WERI-Rb-1 (cell line): Measurements from ENCODE around the gene SH3RF3.

Source experiments
- DNase-seq: peaks from one replicate; pipeline ENCODE4 v3.0.0-alpha.2; 2020
- H3K27ac ChIP-seq: fragments of 250-450 bp; sonication (Bioruptor Pico); 2 replicates; pipeline ENCODE4 v1.5.1; 2020; ENCODE audit warnings: mild to moderate bottlenecking, moderate library complexity
- H3K27me3 ChIP-seq: fragments of 250-450 bp; sonication (Bioruptor Pico); 2 replicates; pipeline ENCODE4 v1.5.1; 2021; ENCODE audit warnings: mild to moderate bottlenecking, low read depth, moderate library complexity; ENCODE audit not compliant: insufficient read depth, severe bottlenecking
- H3K36me3 ChIP-seq: fragments of 250-450 bp; sonication (Bioruptor Pico); 2 replicates; pipeline ENCODE4 v1.5.1; 2020; ENCODE audit warnings: mild to moderate bottlenecking, moderate library complexity
- H3K4me3 ChIP-seq: 2 replicates; pipeline ENCODE4 v1.5.1; 2011; ENCODE audit warnings: low read depth, mild to moderate bottlenecking, control low read depth, low read length
- H3K9me3 ChIP-seq: fragments of 250-450 bp; sonication (Bioruptor Pico); 2 replicates; pipeline ENCODE4 v1.5.1; 2021; ENCODE audit warnings: mild to moderate bottlenecking, moderate library complexity; ENCODE audit not compliant: severe bottlenecking
- TF ChIP-seq, protein P1 (sequence below): IDR thresholded peaks from 2 replicates; pipeline ENCODE4 v1.5.1; 2011; ENCODE audit warnings: low read depth, mild to moderate bottlenecking, control low read depth, inconsistent platforms, low read length

The SH3RF3 gene

DNA sequence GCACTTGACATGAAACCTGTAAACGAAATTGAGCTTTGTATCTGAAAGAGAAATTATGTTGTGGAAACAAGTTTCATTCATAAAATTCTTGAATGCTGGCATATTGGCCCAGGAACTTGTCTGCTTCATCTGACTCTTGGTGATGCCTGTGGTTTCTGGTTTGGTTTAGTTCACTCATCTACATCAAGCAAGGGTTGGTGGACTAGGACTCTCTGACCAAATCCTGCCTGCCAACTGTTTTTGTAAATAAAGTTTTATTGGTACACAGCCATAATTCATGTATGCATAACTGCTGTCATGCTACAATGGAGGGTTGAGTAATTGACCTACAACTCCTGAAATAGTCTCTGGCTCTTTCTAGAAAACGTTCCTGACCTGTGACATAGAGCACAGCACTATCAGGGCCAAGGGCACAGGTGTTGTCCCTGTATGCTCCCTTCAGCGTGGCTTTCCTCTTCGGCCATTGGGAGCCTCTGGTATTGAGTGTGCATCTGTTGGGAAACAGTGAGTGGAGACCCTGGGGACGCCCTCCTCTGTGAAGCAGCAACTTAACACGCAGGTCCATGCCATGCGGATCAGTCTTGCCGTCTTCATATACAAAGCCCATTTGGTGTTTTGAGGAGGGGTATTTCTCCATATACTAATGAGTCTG, 226.3 kb downstream of the SH3RF3 start:
- Histone ChIP-seq H3K27ac (no peak overlapping the region), H3K9me3 (no peaks in the 10 kb centered on the region), H3K36me3 (no peaks in the 10 kb centered on the region), H3K4me3 (no peak overlapping the region), H3K27me3 (no peaks in the 10 kb centered on the region)
- no peak for DNase-seq
- TF ChIP-seq, protein P1, sequence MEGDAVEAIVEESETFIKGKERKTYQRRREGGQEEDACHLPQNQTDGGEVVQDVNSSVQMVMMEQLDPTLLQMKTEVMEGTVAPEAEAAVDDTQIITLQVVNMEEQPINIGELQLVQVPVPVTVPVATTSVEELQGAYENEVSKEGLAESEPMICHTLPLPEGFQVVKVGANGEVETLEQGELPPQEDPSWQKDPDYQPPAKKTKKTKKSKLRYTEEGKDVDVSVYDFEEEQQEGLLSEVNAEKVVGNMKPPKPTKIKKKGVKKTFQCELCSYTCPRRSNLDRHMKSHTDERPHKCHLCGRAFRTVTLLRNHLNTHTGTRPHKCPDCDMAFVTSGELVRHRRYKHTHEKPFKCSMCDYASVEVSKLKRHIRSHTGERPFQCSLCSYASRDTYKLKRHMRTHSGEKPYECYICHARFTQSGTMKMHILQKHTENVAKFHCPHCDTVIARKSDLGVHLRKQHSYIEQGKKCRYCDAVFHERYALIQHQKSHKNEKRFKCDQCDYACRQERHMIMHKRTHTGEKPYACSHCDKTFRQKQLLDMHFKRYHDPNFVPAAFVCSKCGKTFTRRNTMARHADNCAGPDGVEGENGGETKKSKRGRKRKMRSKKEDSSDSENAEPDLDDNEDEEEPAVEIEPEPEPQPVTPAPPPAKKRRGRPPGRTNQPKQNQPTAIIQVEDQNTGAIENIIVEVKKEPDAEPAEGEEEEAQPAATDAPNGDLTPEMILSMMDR: no peak

- H3K27ac ChIP-seq: no peak overlapping the region
- no peak for DNase-seq
- no peaks in the 10 kb centered on the region for H3K36me3 ChIP-seq
- TF ChIP-seq, protein P1: no peak
- no peak overlapping the region for H3K4me3 ChIP-seq
- H3K9me3 ChIP-seq: no peaks in the 10 kb centered on the region
- no peaks in the 10 kb centered on the region for H3K27me3 ChIP-seq
Measured at GRCh38 chr2:109356324-109357035, 227.5 kb downstream of the SH3RF3 start.

DNA sequence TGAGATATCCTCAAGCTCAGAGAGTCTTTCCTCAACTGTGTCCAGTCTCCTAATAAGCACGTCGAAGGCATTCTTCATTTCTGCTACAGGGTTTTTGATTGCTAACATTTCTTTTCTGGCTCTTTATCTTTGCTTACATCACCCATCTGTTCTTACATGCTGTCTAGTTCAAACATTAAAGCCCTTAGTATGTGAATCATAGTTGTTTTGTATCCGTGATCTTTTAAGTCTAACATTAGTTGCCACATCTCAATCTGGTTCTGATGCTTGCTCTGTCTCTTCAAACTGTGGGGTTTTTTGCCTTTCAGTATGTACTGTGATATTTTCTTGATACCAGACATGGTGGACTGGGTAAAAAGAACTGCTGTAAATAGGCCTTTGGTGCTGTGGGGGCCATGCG, 235.2 kb downstream of the SH3RF3 start:
- no peaks in the 10 kb centered on the region for H3K27me3 ChIP-seq
- H3K36me3 ChIP-seq: no peaks in the 10 kb centered on the region
- H3K27ac ChIP-seq: no peak overlapping the region
- no peak for DNase-seq
- H3K4me3 ChIP-seq: no peak overlapping the region
- TF ChIP-seq, protein P1: no peak
- H3K9me3 ChIP-seq: no peaks in the 10 kb centered on the region

DNA sequence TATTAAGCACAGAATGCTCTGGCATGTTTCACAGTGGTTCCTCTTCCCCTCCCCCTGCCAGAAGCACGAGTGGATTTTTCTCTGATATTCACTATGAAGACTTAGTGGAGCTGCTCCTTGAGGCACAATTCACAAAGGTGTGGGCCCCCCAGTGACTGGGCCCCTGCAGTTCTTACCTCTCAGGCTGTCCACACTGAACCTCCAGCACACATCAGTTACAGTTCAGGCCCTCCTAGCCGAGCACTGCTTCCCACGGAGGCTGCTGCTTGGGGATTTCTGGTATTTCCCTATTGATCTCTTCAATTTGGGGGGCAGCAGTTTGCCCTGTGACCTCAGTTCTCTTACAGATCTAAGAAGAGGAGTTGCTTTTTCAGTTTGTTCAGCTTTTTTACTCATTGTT, 236.1 kb downstream of the SH3RF3 start:
- TF ChIP-seq, protein P1: no peak
- H3K9me3 ChIP-seq: no peaks in the 10 kb centered on the region
- no peaks in the 10 kb centered on the region for H3K36me3 ChIP-seq
- no peaks in the 10 kb centered on the region for H3K27me3 ChIP-seq
- no peak overlapping the region for H3K27ac ChIP-seq
- H3K4me3 ChIP-seq: no peak overlapping the region
- no peak for DNase-seq

DNA sequence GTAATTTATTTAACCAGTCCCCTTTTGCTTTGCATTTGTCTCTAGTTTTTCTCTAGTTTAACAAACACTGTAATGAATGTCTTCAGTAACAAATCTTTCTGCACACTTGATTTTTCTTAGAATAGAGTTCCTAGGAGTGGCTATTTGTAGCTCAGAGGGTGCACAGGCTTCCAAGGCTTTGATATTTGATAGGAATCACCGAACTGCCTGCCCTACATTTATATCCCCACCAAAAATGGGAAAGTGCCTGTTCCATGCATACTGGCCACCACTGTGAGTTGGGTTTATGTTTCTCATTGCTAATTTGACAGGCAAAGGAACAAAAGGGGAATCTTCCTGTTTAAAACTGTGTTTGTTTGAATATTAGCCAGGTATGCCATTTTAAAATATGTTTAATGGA, 238.7 kb downstream of the SH3RF3 start:
- no peaks in the 10 kb centered on the region for H3K27me3 ChIP-seq
- H3K36me3 ChIP-seq: no peaks in the 10 kb centered on the region
- H3K27ac ChIP-seq: no peak overlapping the region
- DNase-seq: no peak
- H3K9me3 ChIP-seq: no peaks in the 10 kb centered on the region
- no peak overlapping the region for H3K4me3 ChIP-seq
- TF ChIP-seq, protein P1: no peak
